Cortex of kidney (tissue), 1 donor: ENCODE results near the gene HTRA3.

Experiments used
- DNase-seq: peaks from one replicate; lab custom pipeline; 2025; lab: John Stamatoyannopoulos, UW

Gene HTRA3

GRCh38 chr4:8293131-8293975, 23.8 kb downstream of the HTRA3 start:
- DNase-seq, result no peak

GRCh38 chr4:8294036-8294435, 24.5 kb downstream of the HTRA3 start:
- no peak for DNase-seq

- no peak for DNase-seq
These were observed 25.2 kb downstream of the HTRA3 start for GRCh38 chr4:8294775-8295174.

- no peak for DNase-seq
These were observed 25.9 kb downstream of the HTRA3 start for GRCh38 chr4:8295471-8295870.

- no peak for DNase-seq
These were observed 26.9 kb downstream of the HTRA3 start for GRCh38 chr4:8296491-8296890.

- no peak for DNase-seq
These were observed 27.6 kb downstream of the HTRA3 start for GRCh38 chr4:8297141-8297601.

GRCh38 chr4:8297691-8298485, 28.3 kb downstream of the HTRA3 start:
- no peak for DNase-seq

- DNase-seq, result no peak
These were observed 31.3 kb downstream of the HTRA3 start for GRCh38 chr4:8300832-8301231.

- no peak for DNase-seq
These were observed 32.5 kb downstream of the HTRA3 start for GRCh38 chr4:8301851-8302730.

GRCh38 chr4:8303081-8303480, 33.5 kb downstream of the HTRA3 start:
- DNase-seq, result no peak

GRCh38 chr4:8303485-8304281, 34.1 kb downstream of the HTRA3 start:
- no peak for DNase-seq

GRCh38 chr4:8304827-8305695, 35.5 kb downstream of the HTRA3 start:
- DNase-seq, result no peak

GRCh38 chr4:8305851-8306471, 36.4 kb downstream of the HTRA3 start:
- DNase-seq, result no peak

GRCh38 chr4:8306511-8307021, 37.0 kb downstream of the HTRA3 start:
- no peak for DNase-seq

GRCh38 chr4:8307121-8307520, 37.6 kb downstream of the HTRA3 start:
- no peak for DNase-seq

GRCh38 chr4:8307714-8308113, 38.2 kb downstream of the HTRA3 start:
- DNase-seq, result no peak

GRCh38 chr4:8308144-8308543, 38.6 kb downstream of the HTRA3 start:
- DNase-seq, result no peak

- no peak for DNase-seq
These were observed 39.6 kb downstream of the HTRA3 start for GRCh38 chr4:8308856-8309771.
